ENCODE results near the gene SOX13. TPM values are rescaled to one million over a fixed set of nuclear protein-coding genes. Genes with fewer than 3 reads are reported as not detected.

SOX13 gene
- total RNA-seq, 1 donor from 2014 or later, result 12.5 TPM

GRCh38 chr1:204130981-204131892 lies 58.3 kb downstream of the SOX13 start:
- Mint-ChIP-seq H3K4me1 (ENCODE audit: unreplicated experiment) (peaks cover 36% of the 10 kb centered on the region), H3K27ac (ENCODE audit: unreplicated experiment) (peak overlapping the region; percentile 85), H3K4me3 (ENCODE audit: unreplicated experiment) (no peak overlapping the region), H3K36me3 (ENCODE audit: unreplicated experiment) (peaks cover 2% of the 10 kb centered on the region), H3K9me3 (ENCODE audit: unreplicated experiment) (no peaks in the 10 kb centered on the region), H3K27me3 (ENCODE audit: unreplicated experiment) (no peaks in the 10 kb centered on the region)
- DNase-seq (ENCODE audit: extremely low spot score, unreplicated experiment), result no peak
- TF ChIP-seq CTCF (IDR thresholded peaks at IDR 0.05), result peak; percentile 19

- TF ChIP-seq CTCF (IDR thresholded peaks at IDR 0.05), result no peak
- Mint-ChIP-seq H3K27ac (ENCODE audit: unreplicated experiment) (no peak overlapping the region), H3K4me1 (ENCODE audit: unreplicated experiment) (peaks cover 36% of the 10 kb centered on the region), H3K4me3 (ENCODE audit: unreplicated experiment) (peak overlapping the region; percentile 22), H3K9me3 (ENCODE audit: unreplicated experiment) (no peaks in the 10 kb centered on the region), H3K27me3 (ENCODE audit: unreplicated experiment) (no peaks in the 10 kb centered on the region), H3K36me3 (ENCODE audit: unreplicated experiment) (peaks cover 2% of the 10 kb centered on the region)
- no peak for DNase-seq (ENCODE audit: extremely low spot score, unreplicated experiment)
These were observed 59.1 kb downstream of the SOX13 start for GRCh38 chr1:204131978-204132377.

- Mint-ChIP-seq H3K27ac (ENCODE audit: unreplicated experiment) (no peak overlapping the region), H3K9me3 (ENCODE audit: unreplicated experiment) (no peaks in the 10 kb centered on the region), H3K27me3 (ENCODE audit: unreplicated experiment) (no peaks in the 10 kb centered on the region), H3K36me3 (ENCODE audit: unreplicated experiment) (peaks cover 2% of the 10 kb centered on the region), H3K4me3 (ENCODE audit: unreplicated experiment) (no peak overlapping the region), H3K4me1 (ENCODE audit: unreplicated experiment) (peaks cover 30% of the 10 kb centered on the region)
- no peak for TF ChIP-seq CTCF (IDR thresholded peaks at IDR 0.05)
- no peak for DNase-seq (ENCODE audit: extremely low spot score, unreplicated experiment)
These were observed 59.8 kb downstream of the SOX13 start for GRCh38 chr1:204132718-204133117.

- DNase-seq (ENCODE audit: extremely low spot score, unreplicated experiment), result no peak
- Mint-ChIP-seq H3K4me1 (ENCODE audit: unreplicated experiment) (peaks cover 23% of the 10 kb centered on the region), H3K36me3 (ENCODE audit: unreplicated experiment) (peaks cover 6% of the 10 kb centered on the region), H3K27ac (ENCODE audit: unreplicated experiment) (no peak overlapping the region), H3K4me3 (ENCODE audit: unreplicated experiment) (no peak overlapping the region), H3K9me3 (ENCODE audit: unreplicated experiment) (no peaks in the 10 kb centered on the region), H3K27me3 (ENCODE audit: unreplicated experiment) (no peaks in the 10 kb centered on the region)
- no peak for TF ChIP-seq CTCF (IDR thresholded peaks at IDR 0.05)
These were observed 61.2 kb downstream of the SOX13 start for GRCh38 chr1:204134103-204134502.

- peaks cover 15% of the 10 kb centered on the region for H3K36me3 Mint-ChIP-seq (ENCODE audit: unreplicated experiment)
- no peak for TF ChIP-seq CTCF (IDR thresholded peaks at IDR 0.05)
- H3K9me3 Mint-ChIP-seq (ENCODE audit: unreplicated experiment), result no peaks in the 10 kb centered on the region
These were observed 63.9 kb downstream of the SOX13 start for GRCh38 chr1:204136814-204137213.

More at GRCh38 chr1:204136814-204137213, 63.9 kb downstream of the SOX13 start:
- no peak overlapping the region for H3K27ac Mint-ChIP-seq (ENCODE audit: unreplicated experiment)
- no peaks in the 10 kb centered on the region for H3K27me3 Mint-ChIP-seq (ENCODE audit: unreplicated experiment)
- DNase-seq (ENCODE audit: extremely low spot score, unreplicated experiment), result no peak
- no peak overlapping the region for H3K4me3 Mint-ChIP-seq (ENCODE audit: unreplicated experiment)
- H3K4me1 Mint-ChIP-seq (ENCODE audit: unreplicated experiment), result peaks cover 1% of the 10 kb centered on the region

Measured in osteocyte (in vitro differentiated cells).